Bronchial epithelial cell (primary cell): ENCODE results near the gene PACS1. TPM values are rescaled to one million over a fixed set of nuclear protein-coding genes. Genes with fewer than 3 reads are reported as not detected.

Experiments
- DNase-seq: peaks from one replicate; pipeline ENCODE4 v3.0.0-alpha.2; 2010; ENCODE audit warnings: low read depth
- FAIRE-seq: peaks from 2 replicates; lab custom pipeline; 2011; peaks lifted over from hg19 to GRCh38; lab: Jason Lieb, UNC
- H3K27me3 ChIP-seq: 2 replicates; pipeline ENCODE4 v1.5.1; 2011; ENCODE audit warnings: low read length; ENCODE audit not compliant: control insufficient read depth, insufficient read depth
- H3K36me3 ChIP-seq: 2 replicates; pipeline ENCODE4 v1.5.1; 2011; ENCODE audit warnings: low read length; ENCODE audit not compliant: control insufficient read depth, insufficient read depth
- H3K4me3 ChIP-seq: 2 replicates; pipeline ENCODE4 v1.5.1; 2011; ENCODE audit warnings: mild to moderate bottlenecking, low read depth, low read length, control low read depth
- total RNA-seq: library from RNA; depleted of rRNA; stranded (reverse); fragments of >200 nt; gene quantifications from 2 replicates; pipeline ENCODE4 v1.2.1, GENCODE V29; 2014
- TF ChIP-seq, protein P1 (sequence below): IDR thresholded peaks from 2 replicates; pipeline ENCODE4 v1.5.1; 2011; ENCODE audit warnings: mild to moderate bottlenecking, moderate library complexity, low read length, control low read depth, inconsistent platforms; ENCODE audit not compliant: insufficient read depth, severe bottlenecking

PACS1 gene
- total RNA-seq, 1 donor from 2014 or later = 6.8 TPM

DNA sequence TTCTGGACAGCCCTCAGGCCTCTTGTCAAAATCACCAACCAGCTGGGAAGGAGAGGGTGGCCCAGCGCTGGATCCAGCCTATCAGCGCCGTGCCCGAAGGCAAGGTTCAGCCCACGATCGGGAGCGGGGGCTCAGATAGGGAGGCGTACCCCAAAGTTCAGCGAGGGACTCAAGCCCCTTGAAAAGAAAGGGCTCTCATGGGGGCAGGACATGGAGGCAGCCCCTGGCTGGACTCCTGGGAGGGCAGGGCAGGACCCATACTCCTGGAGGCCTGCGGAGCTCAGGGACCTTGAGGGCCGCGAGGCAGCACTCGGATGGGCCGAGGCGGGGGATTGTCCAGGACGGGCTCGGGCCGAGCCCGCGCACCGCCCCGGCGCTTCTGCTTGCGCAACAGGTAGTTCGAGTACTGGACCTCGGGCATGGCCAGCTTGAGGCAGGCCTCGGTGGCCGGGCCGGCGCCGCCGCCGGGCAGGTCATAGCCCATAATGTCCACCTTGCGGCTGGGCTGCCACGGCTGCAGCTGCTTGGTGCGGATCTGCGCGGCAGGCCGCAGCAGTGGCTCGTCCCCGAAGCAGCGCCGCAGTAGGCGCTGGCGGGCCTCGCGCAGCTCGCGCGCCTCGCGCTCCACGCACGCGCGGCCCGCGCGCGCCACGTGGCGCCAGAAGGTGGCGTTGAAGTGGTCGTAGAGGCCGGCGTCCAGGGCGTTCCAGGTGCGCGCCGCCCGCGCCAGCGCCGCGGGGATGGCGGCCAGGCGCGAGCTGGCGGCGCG lies 27.7 kb upstream of the PACS1 start:
- FAIRE-seq (no peak), DNase-seq (no peak)
- Histone ChIP-seq H3K36me3 (no peaks in the 10 kb centered on the region), H3K27me3 (no peaks in the 10 kb centered on the region), H3K4me3 (no peak overlapping the region)
- TF ChIP-seq, protein P1, sequence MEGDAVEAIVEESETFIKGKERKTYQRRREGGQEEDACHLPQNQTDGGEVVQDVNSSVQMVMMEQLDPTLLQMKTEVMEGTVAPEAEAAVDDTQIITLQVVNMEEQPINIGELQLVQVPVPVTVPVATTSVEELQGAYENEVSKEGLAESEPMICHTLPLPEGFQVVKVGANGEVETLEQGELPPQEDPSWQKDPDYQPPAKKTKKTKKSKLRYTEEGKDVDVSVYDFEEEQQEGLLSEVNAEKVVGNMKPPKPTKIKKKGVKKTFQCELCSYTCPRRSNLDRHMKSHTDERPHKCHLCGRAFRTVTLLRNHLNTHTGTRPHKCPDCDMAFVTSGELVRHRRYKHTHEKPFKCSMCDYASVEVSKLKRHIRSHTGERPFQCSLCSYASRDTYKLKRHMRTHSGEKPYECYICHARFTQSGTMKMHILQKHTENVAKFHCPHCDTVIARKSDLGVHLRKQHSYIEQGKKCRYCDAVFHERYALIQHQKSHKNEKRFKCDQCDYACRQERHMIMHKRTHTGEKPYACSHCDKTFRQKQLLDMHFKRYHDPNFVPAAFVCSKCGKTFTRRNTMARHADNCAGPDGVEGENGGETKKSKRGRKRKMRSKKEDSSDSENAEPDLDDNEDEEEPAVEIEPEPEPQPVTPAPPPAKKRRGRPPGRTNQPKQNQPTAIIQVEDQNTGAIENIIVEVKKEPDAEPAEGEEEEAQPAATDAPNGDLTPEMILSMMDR = no peak

DNA sequence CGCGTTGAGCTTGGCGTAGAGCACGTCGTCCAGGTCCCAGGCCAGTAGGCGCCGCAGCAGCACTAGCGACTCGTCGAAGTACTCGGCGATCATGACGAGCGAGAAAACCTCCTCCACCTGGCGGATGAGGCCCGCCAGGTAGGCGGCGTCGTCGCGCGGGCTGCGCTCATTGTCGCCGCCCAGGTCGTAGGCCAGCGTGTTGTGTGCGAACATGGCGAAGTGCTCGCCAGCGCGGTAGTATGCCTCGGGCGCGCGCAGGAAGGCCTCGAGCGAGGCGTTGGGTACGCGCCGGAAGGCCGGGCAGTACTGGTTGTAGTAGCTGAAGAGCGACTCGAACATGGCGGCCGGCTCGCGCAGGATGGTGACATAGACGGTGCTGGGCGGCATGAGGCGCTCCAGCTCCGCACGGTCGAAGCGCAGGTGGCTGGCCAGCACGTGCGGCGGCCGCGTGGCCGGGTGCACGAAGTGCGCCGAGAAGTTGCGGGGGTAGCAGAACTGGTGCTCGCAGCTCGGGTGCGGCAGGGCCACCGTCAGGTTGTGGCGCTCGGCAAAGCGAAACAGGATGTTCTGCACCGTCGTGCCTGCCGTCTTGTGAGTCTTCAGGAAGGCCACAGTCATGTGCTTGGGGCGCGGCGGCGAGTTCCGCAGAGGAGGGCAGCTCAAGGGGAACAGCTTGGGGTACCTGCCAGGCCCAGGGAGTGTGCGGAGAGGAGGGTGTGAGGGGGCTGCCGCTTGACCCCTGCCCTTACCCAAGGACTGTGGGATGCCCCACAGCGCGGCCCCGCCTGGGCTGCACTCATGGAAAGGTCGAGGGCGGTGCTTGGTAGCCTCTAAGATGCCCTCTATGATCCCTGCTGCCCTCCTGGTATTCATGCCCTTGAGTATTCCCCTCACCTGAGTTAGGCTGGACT lies 26.8 kb upstream of the PACS1 start:
- no peak for DNase-seq
- no peak overlapping the region for H3K4me3 ChIP-seq
- peaks cover 2% of the 10 kb centered on the region for H3K27me3 ChIP-seq
- no peaks in the 10 kb centered on the region for H3K36me3 ChIP-seq
- TF ChIP-seq, protein P1 = no peak
- FAIRE-seq = no peak

DNA sequence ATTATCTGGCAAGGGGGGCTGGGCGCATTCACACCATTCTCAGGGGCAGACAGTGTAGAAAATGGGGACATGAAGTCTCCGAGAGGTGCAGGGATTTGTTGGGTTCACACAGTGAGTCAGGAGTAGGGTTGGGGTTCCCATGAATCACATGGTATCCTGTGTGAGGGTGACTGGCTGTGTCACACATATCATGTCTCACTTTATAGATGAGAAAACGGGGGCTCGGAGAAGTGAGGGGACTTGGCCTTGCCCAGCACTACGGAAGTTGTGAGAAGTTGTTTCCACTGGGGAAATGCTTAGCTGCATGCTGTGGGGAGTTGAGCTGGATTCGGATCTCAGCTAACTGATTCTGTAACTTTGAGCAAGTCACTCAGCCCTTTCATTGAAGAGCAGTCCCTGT lies 25.3 kb upstream of the PACS1 start:
- Histone ChIP-seq H3K27me3 (peaks cover 4% of the 10 kb centered on the region), H3K4me3 (no peak overlapping the region), H3K36me3 (no peaks in the 10 kb centered on the region)
- no peak for DNase-seq
- TF ChIP-seq, protein P1 = no peak
- FAIRE-seq = no peak

DNA sequence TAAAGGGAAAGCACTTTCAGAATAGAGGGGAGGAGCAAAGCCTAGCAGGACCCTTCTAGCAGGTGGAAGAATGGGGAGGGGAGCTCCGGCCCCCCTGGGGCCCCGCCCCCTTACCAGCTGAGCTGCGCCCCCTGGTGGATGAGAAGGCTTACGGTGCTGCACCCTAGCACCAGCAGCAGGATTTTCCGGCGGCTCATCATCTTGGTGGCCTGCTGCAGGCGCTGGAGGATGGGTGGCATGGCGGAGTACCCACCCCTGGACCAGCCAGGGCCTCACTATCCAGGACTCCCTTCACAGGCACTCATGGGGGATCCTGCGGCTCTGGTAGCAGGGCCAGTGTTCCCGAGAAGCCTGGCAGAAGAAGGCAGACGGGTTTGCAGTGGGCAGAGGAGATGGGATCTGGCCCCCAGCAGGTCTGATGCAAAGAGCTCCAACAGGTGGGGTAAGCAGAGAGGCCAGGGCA lies 24.9 kb upstream of the PACS1 start:
- TF ChIP-seq, protein P1 = peak; percentile 98
- Histone ChIP-seq H3K27me3 (peaks cover 4% of the 10 kb centered on the region), H3K36me3 (no peaks in the 10 kb centered on the region), H3K4me3 (no peak overlapping the region)
- DNase-seq (peak; percentile 51), FAIRE-seq (no peak)

- FAIRE-seq = no peak
- Histone ChIP-seq H3K27me3 (peaks cover 4% of the 10 kb centered on the region), H3K4me3 (no peak overlapping the region), H3K36me3 (no peaks in the 10 kb centered on the region)
- no peak for DNase-seq
- TF ChIP-seq, protein P1 = no peak
Observed at GRCh38 chr11:66046901-66047300, 23.2 kb upstream of the PACS1 start.
